NT2/D1 (cell line): Measurements from ENCODE around the gene C20orf144.
"Not testable (repeated sequence)": the region's sequence is repeated elsewhere in the genome, so short reads cannot be mapped to it uniquely, and the experiment has no call there.

Experiments used
- DNase-seq: peaks from one replicate; pipeline ENCODE4 v3.0.0-alpha.2; 2011; ENCODE audit warnings: low read depth, low spot score
- H3K27me3 ChIP-seq: 2 replicates; pipeline ENCODE4 v1.6.0; 2011; ENCODE audit warnings: mild to moderate bottlenecking; ENCODE audit not compliant: insufficient read length, insufficient read depth
- H3K36me3 ChIP-seq: 2 replicates; pipeline ENCODE4 v1.6.1; 2011; ENCODE audit warnings: mild to moderate bottlenecking, low read length, mixed read lengths; ENCODE audit not compliant: insufficient read depth, insufficient read length
- H3K4me1 ChIP-seq: 2 replicates; pipeline ENCODE4 v1.5.1; 2011; ENCODE audit not compliant: insufficient read depth, insufficient read length
- H3K4me3 ChIP-seq: 2 replicates; pipeline ENCODE4 v1.5.1; 2011; ENCODE audit warnings: low read depth; ENCODE audit not compliant: insufficient read length
- H3K9ac ChIP-seq: 2 replicates; pipeline ENCODE4 v1.6.0; 2011; ENCODE audit warnings: low read depth; ENCODE audit not compliant: insufficient read length
- H3K9me3 ChIP-seq: 2 replicates; pipeline ENCODE4 v1.5.1; 2011; ENCODE audit warnings: mild to moderate bottlenecking, low read length; ENCODE audit not compliant: insufficient read depth
- SUZ12 ChIP-seq: IDR thresholded peaks from 2 replicates; pipeline ENCODE4 v1.6.1; 2011; ENCODE audit not compliant: insufficient read length, insufficient read depth; ENCODE audit errors: extremely low read depth
- YY1 ChIP-seq: IDR thresholded peaks from 2 replicates; pipeline ENCODE4 v1.6.1; 2011; ENCODE audit not compliant: insufficient read length, insufficient read depth
- ZNF274 ChIP-seq: IDR thresholded peaks from 2 replicates; pipeline ENCODE4 v1.6.1; 2011; ENCODE audit warnings: mild to moderate bottlenecking, low read depth, low read length

The C20orf144 gene

GRCh38 chr20:33629979-33630378, 32.1 kb upstream of the C20orf144 start:
- Histone ChIP-seq H3K4me3 (no peak overlapping the region), H3K27me3 (no peaks in the 10 kb centered on the region), H3K4me1 (no peaks in the 10 kb centered on the region), H3K9me3 (no peaks in the 10 kb centered on the region), H3K9ac (no peak overlapping the region), H3K36me3 (peaks cover 14% of the 10 kb centered on the region)
- DNase-seq, result no peak
- TF ChIP-seq YY1, result no peak
- TF ChIP-seq SUZ12, result no peak
- TF ChIP-seq ZNF274, result no peak

GRCh38 chr20:33630507-33630906, 31.6 kb upstream of the C20orf144 start:
- no peak for DNase-seq
- no peaks in the 10 kb centered on the region for H3K4me1 ChIP-seq
- no peaks in the 10 kb centered on the region for H3K9me3 ChIP-seq
- TF ChIP-seq YY1 (no peak), ZNF274 (no peak), SUZ12 (no peak)
- H3K27me3 ChIP-seq, result no peaks in the 10 kb centered on the region
- no peak overlapping the region for H3K9ac ChIP-seq
- H3K36me3 ChIP-seq, result peaks cover 14% of the 10 kb centered on the region
- H3K4me3 ChIP-seq, result no peak overlapping the region

GRCh38 chr20:33631910-33632309, 30.2 kb upstream of the C20orf144 start:
- not testable (repeated sequence) for H3K4me1 ChIP-seq, H3K9ac ChIP-seq, DNase-seq, H3K9me3 ChIP-seq, H3K27me3 ChIP-seq, H3K4me3 ChIP-seq
- peaks cover 19% of the 10 kb centered on the region for H3K36me3 ChIP-seq

GRCh38 chr20:33635341-33635740, 26.8 kb upstream of the C20orf144 start:
- no peak for DNase-seq
- no peaks in the 10 kb centered on the region for H3K9me3 ChIP-seq
- TF ChIP-seq SUZ12 (no peak), YY1 (no peak), ZNF274 (no peak)
- H3K9ac ChIP-seq, result no peak overlapping the region
- no peak overlapping the region for H3K4me3 ChIP-seq
- peaks cover 17% of the 10 kb centered on the region for H3K36me3 ChIP-seq
- no peaks in the 10 kb centered on the region for H3K27me3 ChIP-seq
- no peaks in the 10 kb centered on the region for H3K4me1 ChIP-seq

GRCh38 chr20:33636776-33637175, 25.4 kb upstream of the C20orf144 start:
- Histone ChIP-seq H3K9me3 (no peaks in the 10 kb centered on the region), H3K27me3 (no peaks in the 10 kb centered on the region), H3K36me3 (peaks cover 15% of the 10 kb centered on the region), H3K4me3 (no peak overlapping the region), H3K9ac (no peak overlapping the region), H3K4me1 (no peaks in the 10 kb centered on the region)
- TF ChIP-seq YY1, result no peak
- no peak for TF ChIP-seq ZNF274
- no peak for TF ChIP-seq SUZ12
- DNase-seq, result no peak

- no peaks in the 10 kb centered on the region for H3K4me1 ChIP-seq
- no peak overlapping the region for H3K9ac ChIP-seq
- H3K4me3 ChIP-seq, result no peak overlapping the region
- no peaks in the 10 kb centered on the region for H3K9me3 ChIP-seq
- no peaks in the 10 kb centered on the region for H3K27me3 ChIP-seq
- H3K36me3 ChIP-seq, result peaks cover 26% of the 10 kb centered on the region
- TF ChIP-seq SUZ12 (no peak), YY1 (no peak), ZNF274 (no peak)
- DNase-seq, result no peak
These were observed 21.8 kb upstream of the C20orf144 start for GRCh38 chr20:33640287-33640686.

- Histone ChIP-seq H3K36me3 (peaks cover 19% of the 10 kb centered on the region), H3K27me3 (no peaks in the 10 kb centered on the region), H3K9ac (no peak overlapping the region), H3K4me3 (no peak overlapping the region), H3K9me3 (no peaks in the 10 kb centered on the region), H3K4me1 (peaks cover 4% of the 10 kb centered on the region)
- DNase-seq, result no peak
- TF ChIP-seq SUZ12, result no peak
- TF ChIP-seq YY1, result no peak
- TF ChIP-seq ZNF274, result no peak
These were observed 17.6 kb upstream of the C20orf144 start for GRCh38 chr20:33644313-33645071.

GRCh38 chr20:33645072-33645358, 17.1 kb upstream of the C20orf144 start:
- no peak overlapping the region for H3K4me3 ChIP-seq
- H3K4me1 ChIP-seq, result peaks cover 4% of the 10 kb centered on the region
- TF ChIP-seq YY1 (no peak), SUZ12 (no peak), ZNF274 (no peak)
- H3K9me3 ChIP-seq, result no peaks in the 10 kb centered on the region
- no peak for DNase-seq
- no peak overlapping the region for H3K9ac ChIP-seq
- peaks cover 19% of the 10 kb centered on the region for H3K36me3 ChIP-seq
- no peaks in the 10 kb centered on the region for H3K27me3 ChIP-seq
